B cell (primary cell): ENCODE measurements around the gene CD74.

ENCODE experiments used
- EZH2 ChIP-seq: IDR thresholded peaks from 2 replicates; pipeline ENCODE4 v1.6.1; 2012; ENCODE audit warnings: borderline replicate concordance, low read depth, mild to moderate bottlenecking, moderate library complexity, low read length; ENCODE audit not compliant: insufficient read depth, poor library complexity, severe bottlenecking
- TF ChIP-seq, protein P1 (sequence below): fragments of 200-600 bp; IDR thresholded peaks from one replicate; pipeline ENCODE4 v1.8.0; 2022; ENCODE audit warnings: antibody characterized with exemption, mild to moderate bottlenecking

DNA sequence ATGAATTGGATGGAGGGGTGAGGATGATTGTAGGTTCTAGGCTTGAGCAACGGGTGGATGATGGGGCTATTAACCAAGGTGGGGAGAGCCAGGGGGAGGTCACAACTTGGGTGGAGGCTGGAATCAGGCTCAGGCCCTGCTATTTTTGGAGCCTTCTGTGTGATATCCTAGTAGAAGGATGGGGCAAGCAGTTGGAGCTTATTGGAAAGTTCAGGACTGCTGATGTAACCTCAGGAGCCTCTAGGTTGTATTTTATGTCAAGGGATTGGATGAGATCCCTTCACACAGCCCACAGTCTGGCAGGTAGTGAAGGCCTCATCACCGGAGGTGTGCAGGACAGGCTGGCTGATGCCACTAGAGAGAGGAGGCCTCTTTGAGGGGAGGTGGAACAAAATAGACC is 48.1 kb upstream of the CD74 start:
- TF ChIP-seq, protein P1, sequence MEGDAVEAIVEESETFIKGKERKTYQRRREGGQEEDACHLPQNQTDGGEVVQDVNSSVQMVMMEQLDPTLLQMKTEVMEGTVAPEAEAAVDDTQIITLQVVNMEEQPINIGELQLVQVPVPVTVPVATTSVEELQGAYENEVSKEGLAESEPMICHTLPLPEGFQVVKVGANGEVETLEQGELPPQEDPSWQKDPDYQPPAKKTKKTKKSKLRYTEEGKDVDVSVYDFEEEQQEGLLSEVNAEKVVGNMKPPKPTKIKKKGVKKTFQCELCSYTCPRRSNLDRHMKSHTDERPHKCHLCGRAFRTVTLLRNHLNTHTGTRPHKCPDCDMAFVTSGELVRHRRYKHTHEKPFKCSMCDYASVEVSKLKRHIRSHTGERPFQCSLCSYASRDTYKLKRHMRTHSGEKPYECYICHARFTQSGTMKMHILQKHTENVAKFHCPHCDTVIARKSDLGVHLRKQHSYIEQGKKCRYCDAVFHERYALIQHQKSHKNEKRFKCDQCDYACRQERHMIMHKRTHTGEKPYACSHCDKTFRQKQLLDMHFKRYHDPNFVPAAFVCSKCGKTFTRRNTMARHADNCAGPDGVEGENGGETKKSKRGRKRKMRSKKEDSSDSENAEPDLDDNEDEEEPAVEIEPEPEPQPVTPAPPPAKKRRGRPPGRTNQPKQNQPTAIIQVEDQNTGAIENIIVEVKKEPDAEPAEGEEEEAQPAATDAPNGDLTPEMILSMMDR = no peak
- TF ChIP-seq EZH2 = no peak
